ENCODE data around the gene TRIM47. TPM values are rescaled to one million over a fixed set of nuclear protein-coding genes. Genes with fewer than 3 reads are reported as not detected.
A peak's percentile ranks its signal among the peaks of the same experiment; 100 is the strongest.

TRIM47 gene
- polyA plus RNA-seq, 2 donors: 20.4 to 21.7 TPM

DNA sequence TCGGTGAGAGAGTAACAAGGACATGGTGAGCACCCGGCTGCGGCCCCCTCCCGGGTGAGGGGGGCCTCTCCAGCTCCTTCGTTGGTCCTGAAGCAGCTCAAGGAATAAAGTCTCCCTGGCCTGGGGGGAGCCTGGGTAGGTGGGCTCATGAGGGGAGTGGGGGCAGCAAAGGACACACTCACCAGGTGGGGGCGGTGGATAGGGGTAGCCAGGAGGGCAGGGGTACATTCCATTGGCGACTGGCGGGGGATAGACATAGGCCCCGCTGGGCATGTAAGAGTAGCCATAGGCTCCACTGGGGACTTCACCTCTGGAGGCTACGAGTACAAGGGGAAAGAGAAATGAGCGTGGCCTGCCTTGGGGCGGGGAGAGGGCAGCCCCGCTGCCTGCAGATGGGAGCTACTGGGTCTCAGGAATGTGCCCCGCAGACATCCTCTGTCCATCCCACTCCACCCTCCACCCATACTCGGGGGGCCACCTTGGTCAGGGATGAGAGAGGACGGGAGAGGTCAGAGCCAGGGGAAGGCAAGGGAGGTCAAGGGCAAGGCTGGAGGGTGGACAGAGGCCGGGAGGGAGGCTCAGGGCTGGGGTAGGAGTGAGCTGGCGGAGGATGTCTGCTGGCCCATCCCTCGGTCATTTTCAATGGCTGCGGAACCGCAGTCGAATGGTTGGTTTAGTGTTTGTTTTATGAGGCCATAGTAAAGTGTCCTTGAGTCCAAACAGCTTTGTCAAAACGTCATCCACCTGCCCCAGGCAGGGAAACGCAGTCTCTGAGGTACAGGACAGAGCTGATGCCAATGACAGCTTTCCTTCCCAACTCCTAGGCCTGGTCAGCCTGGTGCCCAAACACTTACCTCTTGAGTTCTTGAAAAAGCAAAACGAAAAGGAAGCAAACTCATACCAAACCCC is 30.5 kb downstream of the TRIM47 start:
- H3K36me3 ChIP-seq (ENCODE audit: control insufficient read depth in 2 of 2, insufficient read depth in 2 of 2, low read length in 1 of 2): peaks cover 26 to 46% of the 10 kb centered on the region in 2 donors
- H3K27me3 ChIP-seq (ENCODE audit: control insufficient read depth in 1 of 2, insufficient read depth in 2 of 2, low read length in 2 of 2): no peaks in the 10 kb centered on the region
- H3K9me3 ChIP-seq (ENCODE audit: control insufficient read depth in 2 of 2, insufficient read depth in 1 of 2, low read depth in 1 of 2, low read length in 1 of 2): no peaks in the 10 kb centered on the region
- H3K4me3 ChIP-seq (ENCODE audit: low read depth in 1 of 2, low read length in 2 of 2): no peak overlapping the region
- H3K27ac ChIP-seq (ENCODE audit: low read depth in 2 of 2, low read length in 1 of 2): peak overlapping the region; percentile 14 to 65
- peaks cover 0 to 31% of the 10 kb centered on the region in 2 donors for H3K4me1 ChIP-seq (ENCODE audit: control insufficient read depth in 2 of 2, insufficient read depth in 2 of 2, low read length in 1 of 2)
- 80 to 83% methylated on average over 25 of the region's 25 CpGs for WGBS, 2 donors

- peak overlapping the region; percentile 20 to 96 for H3K27ac ChIP-seq (ENCODE audit: low read depth in 2 of 2, low read length in 1 of 2)
- peaks cover 0 to 35% of the 10 kb centered on the region in 2 donors for H3K4me1 ChIP-seq (ENCODE audit: control insufficient read depth in 2 of 2, insufficient read depth in 2 of 2, low read length in 1 of 2)
- no peaks in the 10 kb centered on the region for H3K9me3 ChIP-seq (ENCODE audit: control insufficient read depth in 2 of 2, insufficient read depth in 1 of 2, low read depth in 1 of 2, low read length in 1 of 2)
- H3K4me3 ChIP-seq (ENCODE audit: low read depth in 1 of 2, low read length in 2 of 2): no peak overlapping the region
- H3K27me3 ChIP-seq (ENCODE audit: control insufficient read depth in 1 of 2, insufficient read depth in 2 of 2, low read length in 2 of 2): no peaks in the 10 kb centered on the region
- peaks cover 26 to 46% of the 10 kb centered on the region in 2 donors for H3K36me3 ChIP-seq (ENCODE audit: control insufficient read depth in 2 of 2, insufficient read depth in 2 of 2, low read length in 1 of 2)
- WGBS, 2 donors: 80 to 81% methylated on average over 34 of the region's 34 CpGs
These were observed 31.4 kb downstream of the TRIM47 start for GRCh38 chr17:75846692-75847613.

DNA sequence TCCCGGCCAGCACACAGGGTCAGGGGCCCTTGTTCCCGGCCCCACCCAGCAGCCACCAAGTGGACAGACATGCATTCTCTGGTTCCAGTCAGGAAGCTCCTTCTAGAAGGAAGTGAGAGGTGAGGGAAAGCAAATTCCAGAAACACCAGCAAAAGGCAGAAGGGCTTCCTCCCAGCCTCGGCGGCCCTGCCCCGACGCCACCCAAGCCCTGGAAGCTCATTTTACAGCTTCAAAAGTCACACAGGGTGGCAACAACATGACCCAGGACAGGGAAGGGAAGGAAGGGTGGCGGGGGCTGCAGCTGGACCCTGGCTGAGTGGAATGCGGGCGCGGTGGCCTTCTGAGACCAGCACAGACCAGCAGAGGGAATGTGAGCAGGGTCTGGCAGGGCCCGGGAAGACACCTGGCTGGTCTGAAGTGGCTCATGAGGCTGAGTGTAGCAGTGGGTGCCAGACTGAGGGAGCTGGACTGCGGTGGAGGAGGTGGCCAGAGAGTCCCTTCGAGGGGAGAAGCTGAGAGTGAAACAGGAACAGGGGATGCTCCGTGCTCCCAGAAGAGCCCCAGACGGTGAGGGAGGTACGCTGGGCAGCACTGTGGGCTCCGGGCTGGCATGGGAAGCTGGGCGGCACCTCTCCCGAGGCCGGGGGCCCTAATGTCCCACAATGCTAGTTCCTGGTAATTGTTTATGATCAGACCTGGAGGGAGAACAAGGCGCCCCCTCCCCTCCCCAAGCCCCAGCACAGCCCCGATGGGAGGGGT is 32.3 kb downstream of the TRIM47 start:
- no peaks in the 10 kb centered on the region for H3K9me3 ChIP-seq (ENCODE audit: control insufficient read depth in 2 of 2, insufficient read depth in 1 of 2, low read depth in 1 of 2, low read length in 1 of 2)
- H3K27me3 ChIP-seq (ENCODE audit: control insufficient read depth in 1 of 2, insufficient read depth in 2 of 2, low read length in 2 of 2): no peaks in the 10 kb centered on the region
- H3K4me3 ChIP-seq (ENCODE audit: low read depth in 1 of 2, low read length in 2 of 2): no peak overlapping the region
- WGBS, 2 donors: 71 to 75% methylated on average over 20 to 22 of the region's 22 CpGs
- peak overlapping the region; percentile 92 to 96 for H3K27ac ChIP-seq (ENCODE audit: low read depth in 2 of 2, low read length in 1 of 2)
- peaks cover 23 to 42% of the 10 kb centered on the region in 2 donors for H3K36me3 ChIP-seq (ENCODE audit: control insufficient read depth in 2 of 2, insufficient read depth in 2 of 2, low read length in 1 of 2)
- peaks cover 0 to 35% of the 10 kb centered on the region in 2 donors for H3K4me1 ChIP-seq (ENCODE audit: control insufficient read depth in 2 of 2, insufficient read depth in 2 of 2, low read length in 1 of 2)

DNA sequence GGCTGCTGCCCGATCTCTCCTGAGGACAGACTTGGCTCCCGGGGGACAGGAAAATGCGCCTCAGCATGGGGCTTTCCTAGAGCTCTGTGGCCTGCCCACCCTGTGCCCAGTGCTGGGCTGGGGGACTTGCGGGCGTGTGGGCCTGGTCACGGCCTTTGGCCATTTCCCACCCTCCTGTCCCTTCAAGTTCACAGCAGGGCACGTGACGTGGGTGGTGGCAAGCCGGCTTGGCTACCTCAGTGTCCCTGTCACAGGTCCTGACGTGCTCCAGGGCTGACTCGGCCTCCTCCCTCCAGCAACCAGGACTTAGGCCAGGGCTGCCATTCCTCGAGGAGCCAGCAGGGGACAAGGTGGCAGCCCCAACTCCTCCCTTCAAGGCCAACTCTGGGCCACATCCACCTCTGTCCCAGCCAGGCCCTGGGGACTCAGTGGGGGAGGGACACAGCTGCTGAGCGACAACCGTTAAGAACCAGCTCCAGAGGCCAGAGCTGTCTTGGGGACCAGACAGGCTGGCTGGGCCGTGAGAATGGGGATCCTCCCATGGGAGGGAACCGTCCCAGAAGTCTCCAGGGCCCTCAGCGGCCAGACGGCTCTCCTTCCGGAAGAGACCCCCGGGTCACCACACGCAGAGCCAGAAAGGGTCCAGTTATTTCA is 33.2 kb downstream of the TRIM47 start:
- no peaks in the 10 kb centered on the region for H3K9me3 ChIP-seq (ENCODE audit: control insufficient read depth in 2 of 2, insufficient read depth in 1 of 2, low read depth in 1 of 2, low read length in 1 of 2)
- no peaks in the 10 kb centered on the region for H3K27me3 ChIP-seq (ENCODE audit: control insufficient read depth in 1 of 2, insufficient read depth in 2 of 2, low read length in 2 of 2)
- H3K27ac ChIP-seq (ENCODE audit: low read depth in 2 of 2, low read length in 1 of 2): peak overlapping the region; percentile 96 to 99
- no peak overlapping the region for H3K4me3 ChIP-seq (ENCODE audit: low read depth in 1 of 2, low read length in 2 of 2)
- H3K36me3 ChIP-seq (ENCODE audit: control insufficient read depth in 2 of 2, insufficient read depth in 2 of 2, low read length in 1 of 2): peaks cover 18 to 39% of the 10 kb centered on the region in 2 donors
- WGBS, 2 donors: 22% methylated on average over 21 of the region's 21 CpGs
- peaks cover 0 to 35% of the 10 kb centered on the region in 2 donors for H3K4me1 ChIP-seq (ENCODE audit: control insufficient read depth in 2 of 2, insufficient read depth in 2 of 2, low read length in 1 of 2)

DNA sequence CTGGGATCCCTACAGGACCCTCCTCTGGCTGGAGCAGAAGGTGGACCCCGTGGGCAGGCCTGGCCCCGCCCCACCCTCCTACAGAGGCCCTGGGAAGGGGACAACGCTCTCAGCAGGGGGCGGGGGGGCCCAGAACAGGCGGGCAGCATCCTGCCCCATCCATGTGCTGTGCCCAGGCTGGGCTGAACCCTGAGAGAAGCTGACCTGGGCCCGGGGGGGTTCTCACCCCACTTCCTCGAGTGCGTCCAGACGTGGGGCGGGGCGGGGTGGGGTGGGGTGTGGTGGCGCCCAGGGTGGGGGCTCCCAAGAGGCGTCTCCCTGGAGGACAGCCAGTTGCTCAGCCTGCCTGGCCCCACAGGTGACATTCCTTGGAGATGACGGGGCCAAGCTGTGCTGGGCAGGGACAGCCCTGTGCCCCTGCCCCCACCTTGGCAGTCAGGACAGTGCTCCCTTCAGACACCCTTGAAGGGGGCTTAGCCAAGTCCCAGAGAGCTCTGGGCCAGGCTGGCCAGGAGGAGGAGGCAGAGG is 33.8 kb downstream of the TRIM47 start:
- H3K4me3 ChIP-seq (ENCODE audit: low read depth in 1 of 2, low read length in 2 of 2): peak overlapping the region; percentile 40 to 48
- no peaks in the 10 kb centered on the region for H3K27me3 ChIP-seq (ENCODE audit: control insufficient read depth in 1 of 2, insufficient read depth in 2 of 2, low read length in 2 of 2)
- 21 to 24% methylated on average over 12 to 14 of the region's 14 CpGs for WGBS, 2 donors
- H3K9me3 ChIP-seq (ENCODE audit: control insufficient read depth in 2 of 2, insufficient read depth in 1 of 2, low read depth in 1 of 2, low read length in 1 of 2): no peaks in the 10 kb centered on the region
- peaks cover 18 to 41% of the 10 kb centered on the region in 2 donors for H3K36me3 ChIP-seq (ENCODE audit: control insufficient read depth in 2 of 2, insufficient read depth in 2 of 2, low read length in 1 of 2)
- H3K27ac ChIP-seq (ENCODE audit: low read depth in 2 of 2, low read length in 1 of 2): peak overlapping the region; percentile 96 to 99
- H3K4me1 ChIP-seq (ENCODE audit: control insufficient read depth in 2 of 2, insufficient read depth in 2 of 2, low read length in 1 of 2): peaks cover 0 to 35% of the 10 kb centered on the region in 2 donors

DNA sequence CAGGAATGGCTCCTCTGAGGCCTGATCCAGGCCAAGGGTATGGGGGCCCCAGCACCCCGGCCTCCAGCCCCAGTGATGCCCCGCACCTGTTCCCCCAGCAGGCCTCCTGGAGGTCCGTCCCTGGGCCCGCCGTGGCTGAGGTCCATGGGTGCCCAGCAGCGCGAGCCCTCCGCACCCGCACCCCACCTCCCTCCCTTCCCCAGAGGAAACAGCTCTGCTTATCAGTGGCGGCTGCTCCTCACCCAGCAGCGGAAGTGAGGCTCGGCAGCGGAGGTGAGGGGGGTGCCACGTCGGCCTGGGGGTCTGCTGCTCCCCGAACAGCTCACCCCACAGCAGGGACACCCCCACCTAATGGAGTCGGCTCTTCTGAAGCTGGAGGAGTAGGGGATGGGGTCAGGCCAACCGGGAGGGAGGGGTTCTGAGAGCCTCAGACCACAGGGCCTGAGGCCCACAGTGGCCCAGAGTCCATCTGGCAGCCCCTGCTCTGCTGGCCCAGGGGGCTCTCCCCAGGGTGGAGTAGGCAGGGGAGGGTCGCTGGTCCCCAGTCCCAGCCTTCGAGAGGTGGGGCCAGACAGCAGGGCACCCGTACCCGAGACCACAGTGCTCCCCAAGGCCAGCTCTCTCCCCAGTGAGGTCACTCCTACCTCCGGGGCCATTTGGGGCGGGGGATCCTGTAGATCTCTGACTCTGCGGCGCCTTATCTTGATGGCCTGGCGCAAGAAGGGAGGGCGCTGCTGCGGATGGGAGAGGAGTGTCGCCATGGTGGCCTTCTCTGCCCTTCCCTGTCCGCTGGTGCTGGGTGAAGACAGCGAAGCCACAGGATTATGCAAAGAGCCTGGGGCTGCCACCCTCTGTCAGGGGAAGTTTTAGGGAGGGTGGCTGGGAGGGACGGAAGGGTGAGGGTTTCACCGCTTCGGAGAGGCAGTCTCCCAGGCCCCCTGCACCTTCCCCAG is 34.5 kb downstream of the TRIM47 start, which contains the start of gene UNC13D:
Gene UNC13D, minus strand, starts transcription at position 828 of the 953 bp plus-strand sequence. Its CDS starts 67 bp downstream, at position 761.
- H3K27me3 ChIP-seq (ENCODE audit: control insufficient read depth in 1 of 2, insufficient read depth in 2 of 2, low read length in 2 of 2): no peaks in the 10 kb centered on the region
- H3K36me3 ChIP-seq (ENCODE audit: control insufficient read depth in 2 of 2, insufficient read depth in 2 of 2, low read length in 1 of 2): peaks cover 12 to 36% of the 10 kb centered on the region in 2 donors
- peak within 1 kb of the TSS; percentile 40 to 48 for H3K4me3 ChIP-seq (ENCODE audit: low read depth in 1 of 2, low read length in 2 of 2)
- H3K4me1 ChIP-seq (ENCODE audit: control insufficient read depth in 2 of 2, insufficient read depth in 2 of 2, low read length in 1 of 2): peaks cover 0 to 35% of the 10 kb centered on the region in 2 donors
- H3K9me3 ChIP-seq (ENCODE audit: control insufficient read depth in 2 of 2, insufficient read depth in 1 of 2, low read depth in 1 of 2, low read length in 1 of 2): no peaks in the 10 kb centered on the region
- 53 to 59% methylated on average over 32 to 35 of the region's 35 CpGs for WGBS, 2 donors
- peak within 1 kb of the TSS; percentile 96 to 99 for H3K27ac ChIP-seq (ENCODE audit: low read depth in 2 of 2, low read length in 1 of 2)

DNA sequence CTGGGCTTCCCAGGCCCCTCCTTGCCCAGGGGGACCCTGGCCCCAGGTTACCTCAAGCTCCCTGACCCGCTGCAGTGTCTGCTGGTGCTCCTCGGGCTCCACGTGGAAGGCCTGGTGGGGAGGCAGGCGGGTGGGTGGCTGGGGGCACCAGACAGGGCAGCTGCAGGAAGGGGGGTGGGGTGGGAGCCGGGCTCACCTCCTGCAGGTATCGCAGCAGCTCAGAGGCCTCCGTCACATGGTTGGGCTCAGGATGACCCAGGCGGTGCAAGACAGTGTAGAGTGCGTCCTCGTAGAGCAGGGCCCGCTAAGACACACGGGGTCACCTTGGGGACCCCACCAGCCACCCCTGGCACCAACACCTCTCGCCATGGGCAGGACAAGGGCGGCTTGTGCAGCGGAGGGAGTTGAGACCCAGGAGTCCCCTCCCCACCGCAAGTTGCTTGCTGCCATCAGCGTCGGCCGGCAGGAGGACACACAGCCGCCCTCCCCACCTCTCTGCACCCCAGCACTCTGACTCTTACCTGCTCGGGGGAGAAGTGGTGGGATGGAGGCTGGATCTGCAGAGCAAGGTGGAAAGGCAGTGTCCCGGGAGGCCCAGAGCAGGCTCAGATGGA is 35.3 kb downstream of the TRIM47 start:
- H3K36me3 ChIP-seq (ENCODE audit: control insufficient read depth in 2 of 2, insufficient read depth in 2 of 2, low read length in 1 of 2): peaks cover 10 to 29% of the 10 kb centered on the region in 2 donors

More for the DNA sequence above, 35.3 kb downstream of the TRIM47 start:
- H3K9me3 ChIP-seq (ENCODE audit: control insufficient read depth in 2 of 2, insufficient read depth in 1 of 2, low read depth in 1 of 2, low read length in 1 of 2): no peaks in the 10 kb centered on the region
- WGBS, 2 donors: 75 to 78% methylated on average over 22 of the region's 22 CpGs
- H3K27me3 ChIP-seq (ENCODE audit: control insufficient read depth in 1 of 2, insufficient read depth in 2 of 2, low read length in 2 of 2): no peaks in the 10 kb centered on the region
- peak overlapping the region; percentile 93 to 96 for H3K27ac ChIP-seq (ENCODE audit: low read depth in 2 of 2, low read length in 1 of 2)
- H3K4me3 ChIP-seq (ENCODE audit: low read depth in 1 of 2, low read length in 2 of 2): peak overlapping the region; percentile 40 to 48
- H3K4me1 ChIP-seq (ENCODE audit: control insufficient read depth in 2 of 2, insufficient read depth in 2 of 2, low read length in 1 of 2): peaks cover 0 to 35% of the 10 kb centered on the region in 2 donors

Measured in esophagus (tissue), 2 donors.